ENCODE data around the gene ITGAL. TPM values are rescaled to one million over a fixed set of nuclear protein-coding genes. Genes with fewer than 3 reads are reported as not detected.

The ITGAL gene
- total and polyA plus RNA-seq, 2 of the 13 experiments (the other 11 are each of a cell fraction or from before 2014, with no cell fraction given) = 0.86 to 1.2 TPM

- TF ChIP-seq ZNF18 (CRISPR knock-in tag; IDR thresholded peaks at IDR 0.05; ENCODE audit: insufficient replicate concordance) (peak; percentile 63), CTCF (CRISPR knock-in tag; IDR thresholded peaks at IDR 0.05) (peak; percentile 34), ZNF468 (CRISPR knock-in tag; IDR thresholded peaks at IDR 0.05) (no peak), HINFP (CRISPR knock-in tag; IDR thresholded peaks at IDR 0.05; ENCODE audit: low read depth) (0 out of 2 replicates have a peak, but pooled peaks have one; percentile 23), E2F1 (CRISPR knock-in tag; IDR thresholded peaks at IDR 0.05) (no peak), MXI1 (IDR thresholded peaks at IDR 0.05; ENCODE audit: borderline replicate concordance, low read depth, low read length) (0 out of 3 replicates have a peak, but pooled peaks have one; percentile 22), PTBP1 (IDR thresholded peaks at IDR 0.05; ENCODE audit: low read depth, low read length, poor library complexity, severe bottlenecking) (no peak), GLMP (CRISPR knock-in tag; IDR thresholded peaks at IDR 0.05; ENCODE audit: borderline replicate concordance) (no peak), ARNT (IDR thresholded peaks at IDR 0.05) (no peak), ZNF296 (CRISPR knock-in tag; conservative IDR thresholded peaks at IDR 0.05) (no peak), POLR2AphosphoS2 (IDR thresholded peaks at IDR 0.05; ENCODE audit: low read depth, low read length) (no peak), ZKSCAN5 (CRISPR knock-in tag; IDR thresholded peaks at IDR 0.05) (peak; percentile 13; the same call in 1 of the 2 replicates), ZNF275 (CRISPR knock-in tag; IDR thresholded peaks at IDR 0.05; ENCODE audit: borderline replicate concordance) (no peak; the same call in 1 of the 2 replicates), JUN (CRISPR knock-in tag; IDR thresholded peaks at IDR 0.05) (0 out of 2 replicates have a peak, but pooled peaks have one; percentile 47), TERF1 (CRISPR knock-in tag; IDR thresholded peaks at IDR 0.05) (no peak), GTF2F1 (IDR thresholded peaks at IDR 0.05; ENCODE audit: low read length) (no peak), REXO4 (CRISPR knock-in tag; IDR thresholded peaks at IDR 0.05; ENCODE audit: borderline replicate concordance) (no peak), ZKSCAN1 (IDR thresholded peaks at IDR 0.05; ENCODE audit: low read length) (no peak), ZNF790 (CRISPR knock-in tag; IDR thresholded peaks at IDR 0.05; ENCODE audit: borderline replicate concordance) (no peak)
Measured at GRCh38 chr16:30521873-30522641, 49.5 kb downstream of the ITGAL start (continued).
